PC-9 (cell line): ENCODE measurements around the gene PTGR3.

Source experiments
- EZH2 ChIP-seq: fragments of 200-600 bp; sonication (generic); IDR thresholded peaks from 2 replicates; pipeline ENCODE4 v1.8.0; 2017; ENCODE audit warnings: antibody characterized with exemption, low read depth
- TF ChIP-seq, protein P1 (sequence below): fragments of 200-600 bp; sonication (generic); conservative IDR thresholded peaks from 2 replicates; pipeline ENCODE4 v1.6.1; 2017; ENCODE audit warnings: mixed run types, antibody characterized with exemption, mild to moderate bottlenecking, moderate library complexity

DNA sequence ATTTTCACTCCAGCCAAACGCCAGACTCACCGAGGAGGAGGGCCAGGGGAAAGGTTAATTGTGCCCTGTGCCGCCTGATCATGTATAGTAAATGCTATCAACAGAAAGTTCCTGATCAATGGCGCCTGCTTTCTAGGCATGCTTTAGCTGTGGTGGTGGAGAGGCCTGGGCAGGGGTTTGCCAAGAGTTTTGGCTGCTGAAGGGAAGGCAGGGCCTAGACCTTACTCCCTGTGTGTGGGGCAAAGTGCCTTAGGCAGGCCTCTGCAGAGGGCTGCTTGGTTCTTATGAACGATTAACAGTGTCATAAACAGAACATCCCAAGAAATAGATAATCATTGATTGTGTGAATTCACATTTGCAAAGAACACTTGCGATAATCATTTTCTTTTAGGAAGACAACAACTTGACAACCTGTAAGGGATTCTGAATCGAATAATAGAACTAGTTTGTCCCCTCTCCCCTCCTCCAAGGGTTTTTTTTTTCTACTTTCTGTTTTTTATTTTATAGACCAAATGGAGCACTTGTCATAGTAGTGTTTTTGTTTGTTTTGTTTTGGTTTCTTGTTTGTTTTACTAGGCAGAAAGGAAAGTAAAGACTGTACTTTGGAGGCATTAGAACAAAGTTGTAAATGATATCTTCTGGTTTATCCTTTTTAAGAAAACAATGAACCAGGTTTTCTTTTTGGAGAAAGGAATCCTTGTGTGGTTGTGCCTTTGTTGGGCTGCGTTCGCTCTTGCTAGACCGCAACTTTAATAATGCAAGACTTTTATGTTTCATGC lies 8.2 kb upstream of the PTGR3 start:
- no peak for TF ChIP-seq EZH2
- TF ChIP-seq, protein P1, sequence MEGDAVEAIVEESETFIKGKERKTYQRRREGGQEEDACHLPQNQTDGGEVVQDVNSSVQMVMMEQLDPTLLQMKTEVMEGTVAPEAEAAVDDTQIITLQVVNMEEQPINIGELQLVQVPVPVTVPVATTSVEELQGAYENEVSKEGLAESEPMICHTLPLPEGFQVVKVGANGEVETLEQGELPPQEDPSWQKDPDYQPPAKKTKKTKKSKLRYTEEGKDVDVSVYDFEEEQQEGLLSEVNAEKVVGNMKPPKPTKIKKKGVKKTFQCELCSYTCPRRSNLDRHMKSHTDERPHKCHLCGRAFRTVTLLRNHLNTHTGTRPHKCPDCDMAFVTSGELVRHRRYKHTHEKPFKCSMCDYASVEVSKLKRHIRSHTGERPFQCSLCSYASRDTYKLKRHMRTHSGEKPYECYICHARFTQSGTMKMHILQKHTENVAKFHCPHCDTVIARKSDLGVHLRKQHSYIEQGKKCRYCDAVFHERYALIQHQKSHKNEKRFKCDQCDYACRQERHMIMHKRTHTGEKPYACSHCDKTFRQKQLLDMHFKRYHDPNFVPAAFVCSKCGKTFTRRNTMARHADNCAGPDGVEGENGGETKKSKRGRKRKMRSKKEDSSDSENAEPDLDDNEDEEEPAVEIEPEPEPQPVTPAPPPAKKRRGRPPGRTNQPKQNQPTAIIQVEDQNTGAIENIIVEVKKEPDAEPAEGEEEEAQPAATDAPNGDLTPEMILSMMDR, result no peak
